Breast epithelium (tissue), 3 donors: Measurements from ENCODE around the gene NR6A1.

Experiments used
- CTCF ChIP-seq, 3 donors: fragments of 450-650 bp; IDR thresholded peaks; one replicate each; pipeline ENCODE4 v1.5.1; 2016 to 2017; ENCODE audit warnings: antibody characterized with exemption in 3 of 3, mild to moderate bottlenecking in 3 of 3, moderate library complexity in 3 of 3
- POLR2A ChIP-seq: fragments of 450-650 bp; IDR thresholded peaks from one replicate; pipeline ENCODE4 v1.6.1; 2016; ENCODE audit warnings: antibody characterized with exemption, mild to moderate bottlenecking, moderate library complexity
- POLR2AphosphoS5 ChIP-seq, 3 donors: sonication (generic); formaldehyde crosslinking; IDR thresholded peaks; one replicate each; pipeline ENCODE4 v1.6.1; 2017; ENCODE audit warnings: antibody characterized with exemption in 3 of 3

DNA sequence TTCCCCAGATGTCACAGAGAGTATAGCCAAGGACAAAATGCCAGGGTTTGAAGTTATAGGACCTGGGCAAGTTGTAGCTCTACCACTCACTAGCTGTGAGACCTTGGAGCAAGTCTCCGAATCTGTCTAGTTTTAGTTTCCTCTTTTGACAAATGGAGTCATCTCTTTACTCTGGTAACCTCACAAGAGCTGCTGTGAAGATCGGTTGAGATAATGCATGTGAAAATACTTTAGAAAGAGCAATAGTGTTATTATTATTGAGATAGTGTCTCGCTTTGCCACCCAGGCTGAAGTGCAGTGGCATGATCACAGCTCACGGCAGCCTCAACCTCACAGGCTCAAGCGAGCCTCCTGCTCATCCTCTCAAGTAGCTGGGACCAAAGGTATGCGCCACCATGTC, 146.0 kb downstream of the NR6A1 start:
- no peak for TF ChIP-seq CTCF (IDR thresholded peaks at IDR 0.05)
- TF ChIP-seq POLR2A, result no peak
- no peak for TF ChIP-seq POLR2AphosphoS5 (IDR thresholded peaks at IDR 0.05)
